Naive B cell (primary cell): Measurements from ENCODE around the gene UPB1. TPM values are rescaled to one million over a fixed set of nuclear protein-coding genes. Genes with fewer than 3 reads are reported as not detected.

Source experiments
- ATAC-seq, 2 donors: fragments of 150-1000 bp; cut with Tn5 transposase; 2 replicates each; pipeline ENCODE4 v1.10.0; 2021; ENCODE audit warnings: low read depth in 2 of 2, mild to moderate bottlenecking in 2 of 2, moderate library complexity in 2 of 2
- DNase-seq: peaks from one replicate; pipeline ENCODE4 v3.0.0; 2022
- H3K27ac Mint-ChIP-seq, 6 donors: one replicate each; pipeline ENCODE4 v1.8.0; 2020 to 2022; ENCODE audit warnings: mild to moderate bottlenecking in 6 of 6, mixed read lengths in 6 of 6, moderate library complexity in 5 of 6, inconsistent platforms in 2 of 6
- H3K27me3 Mint-ChIP-seq, 3 donors: one replicate each; pipeline ENCODE4 v1.8.0; 2021 to 2022; ENCODE audit warnings: mixed read lengths in 3 of 3, mild to moderate bottlenecking in 1 of 3
- H3K36me3 Mint-ChIP-seq, 2 donors: one replicate each; pipeline ENCODE4 v1.8.0; 2020 to 2022; ENCODE audit warnings: mixed read lengths in 2 of 2, inconsistent platforms in 1 of 2, mild to moderate bottlenecking in 1 of 2
- H3K4me1 Mint-ChIP-seq, 3 donors: one replicate each; pipeline ENCODE4 v1.8.0; 2020 to 2022; ENCODE audit warnings: mixed read lengths in 3 of 3, inconsistent platforms in 1 of 3, mild to moderate bottlenecking in 1 of 3, moderate library complexity in 1 of 3
- H3K4me3 Mint-ChIP-seq, 8 donors: one replicate each; pipeline ENCODE4 v1.8.0; 2020 to 2022; ENCODE audit warnings: mild to moderate bottlenecking in 8 of 8, mixed read lengths in 8 of 8, moderate library complexity in 8 of 8, inconsistent platforms in 2 of 8
- H3K9me3 Mint-ChIP-seq, 7 donors: one replicate each; pipeline ENCODE4 v1.8.0; 2020 to 2022; ENCODE audit warnings: mixed read lengths in 7 of 7, mild to moderate bottlenecking in 5 of 7, inconsistent platforms in 2 of 7, moderate library complexity in 1 of 7
- polyA plus RNA-seq, 6 donors: library from polyadenylated mRNA; unstranded; fragments of 300-500 nt; fragmentation: Illumina TruSeq; gene quantifications; one replicate each; pipeline ENCODE4 v1.2.3, GENCODE V29; 2021; ENCODE audit warnings: low read depth in 6 of 6

Gene UPB1
- polyA plus RNA-seq, 6 donors from 2014 or later: 0.08 to 0.90 (median 0.20) TPM; not detected in 1

DNA sequence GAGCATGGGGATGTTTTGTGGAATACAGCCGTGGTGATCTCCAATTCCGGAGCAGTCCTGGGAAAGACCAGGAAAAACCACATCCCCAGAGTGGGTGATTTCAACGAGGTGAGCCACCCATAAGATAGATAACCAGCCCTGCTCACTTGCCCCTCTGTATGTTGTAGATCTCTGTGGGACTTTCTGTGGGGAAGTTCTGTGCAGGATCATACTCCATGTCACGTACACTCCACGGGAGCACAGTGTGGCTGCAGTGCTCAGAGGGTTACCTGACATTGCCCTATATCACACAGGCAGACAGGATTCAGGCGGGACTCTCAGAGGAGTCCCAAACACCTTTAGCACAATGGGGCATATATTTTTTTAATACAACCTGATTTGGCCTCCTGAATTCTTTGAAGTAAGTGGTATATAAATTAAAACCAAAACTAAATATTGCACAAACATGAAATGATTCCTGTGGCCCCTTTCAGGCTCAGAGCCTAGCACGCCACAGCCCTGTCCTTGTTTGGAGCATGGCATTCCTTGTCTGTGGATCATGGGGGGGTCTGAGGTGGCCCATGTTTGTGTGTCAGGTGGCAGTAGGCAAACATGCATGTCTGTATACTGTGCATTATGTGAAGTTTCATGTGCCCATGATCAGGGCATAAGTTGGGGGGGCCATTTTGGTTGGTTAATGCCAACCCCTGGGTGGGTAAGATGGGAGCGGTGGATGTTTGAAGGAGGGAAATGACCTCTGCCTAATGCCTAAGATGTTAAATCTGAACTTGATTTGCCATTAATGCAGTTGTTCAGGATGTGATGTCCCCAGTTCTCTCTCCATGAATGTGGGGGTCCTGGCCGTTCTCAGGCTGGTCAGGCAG lies 18.5 kb downstream of the UPB1 start:
- H3K36me3 Mint-ChIP-seq: no peaks in the 10 kb centered on the region
- DNase-seq: no peak
- peaks cover 10 to 16% (median 15%) of the 10 kb centered on the region in 3 donors for H3K27me3 Mint-ChIP-seq
- H3K4me1 Mint-ChIP-seq: peaks cover 22 to 34% (median 23%) of the 10 kb centered on the region in 3 donors
- H3K27ac Mint-ChIP-seq: peak overlapping the region in 1 of 6 donors; percentile 2
- no peak overlapping the region for H3K4me3 Mint-ChIP-seq
- no peaks in the 10 kb centered on the region for H3K9me3 Mint-ChIP-seq
- ATAC-seq: no peak

DNA sequence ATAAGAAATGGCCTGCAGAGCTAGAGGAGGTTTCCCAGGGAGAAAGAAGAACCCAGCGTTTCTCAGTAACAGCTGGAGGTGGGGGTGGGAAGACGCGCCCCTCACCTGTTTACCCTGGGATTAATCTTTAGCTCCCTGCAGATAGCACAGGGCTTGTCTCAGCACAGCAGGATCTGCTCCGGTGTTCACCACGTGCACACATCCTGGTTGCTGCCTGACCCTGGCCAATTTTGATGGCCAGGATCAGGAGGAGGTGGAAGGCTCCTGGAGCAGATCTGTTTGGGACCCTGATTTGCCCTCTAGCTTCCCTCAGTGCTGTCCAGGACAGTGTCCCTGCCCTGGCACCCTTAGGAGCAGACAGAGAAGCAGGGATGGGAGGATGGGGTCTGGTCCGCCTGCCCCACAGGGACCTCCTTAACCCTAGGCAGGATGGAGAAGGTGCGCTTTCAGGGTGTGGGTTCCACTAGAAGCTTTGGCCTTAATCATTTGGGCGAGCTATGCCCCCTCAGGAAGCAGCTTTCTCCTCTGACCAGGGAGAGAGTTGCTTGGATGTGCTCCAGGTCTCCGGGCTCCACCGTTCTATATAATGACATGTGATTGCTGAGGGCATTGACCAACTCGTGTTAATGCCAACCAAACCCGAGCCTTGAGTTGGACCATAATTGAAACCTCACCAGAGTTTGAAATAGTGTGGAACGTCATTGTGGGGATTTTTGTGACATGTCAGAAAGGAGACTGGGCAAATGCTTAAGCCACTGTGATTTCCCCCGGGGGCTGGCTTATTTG lies 19.3 kb downstream of the UPB1 start:
- no peaks in the 10 kb centered on the region for H3K9me3 Mint-ChIP-seq
- peak overlapping the region in 1 of 6 donors; percentile 47 for H3K27ac Mint-ChIP-seq
- H3K36me3 Mint-ChIP-seq: no peaks in the 10 kb centered on the region
- no peak for ATAC-seq
- DNase-seq: no peak
- H3K4me1 Mint-ChIP-seq: peaks cover 18 to 34% (median 23%) of the 10 kb centered on the region in 3 donors
- no peak overlapping the region for H3K4me3 Mint-ChIP-seq
- peaks cover 10 to 21% (median 15%) of the 10 kb centered on the region in 3 donors for H3K27me3 Mint-ChIP-seq

DNA sequence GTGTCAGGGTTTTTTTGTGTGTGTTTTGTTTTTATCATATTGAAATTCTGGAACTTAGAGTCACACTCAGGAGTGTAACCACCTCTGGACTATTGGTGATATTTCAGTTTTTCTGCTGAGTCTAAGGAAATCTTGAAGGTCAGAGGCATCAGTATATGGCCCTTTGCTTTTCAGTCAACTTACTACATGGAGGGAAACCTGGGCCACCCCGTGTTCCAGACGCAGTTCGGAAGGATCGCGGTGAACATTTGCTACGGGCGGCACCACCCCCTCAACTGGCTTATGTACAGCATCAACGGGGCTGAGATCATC lies 19.9 kb downstream of the UPB1 start:
- Mint-ChIP-seq H3K4me1 (peaks cover 18 to 34% (median 23%) of the 10 kb centered on the region in 3 donors), H3K27ac (peak overlapping the region in 1 of 6 donors; percentile 47), H3K36me3 (no peaks in the 10 kb centered on the region), H3K9me3 (no peaks in the 10 kb centered on the region), H3K4me3 (no peak overlapping the region), H3K27me3 (peaks cover 10 to 21% (median 15%) of the 10 kb centered on the region in 3 donors)
- no peak for ATAC-seq
- no peak for DNase-seq

DNA sequence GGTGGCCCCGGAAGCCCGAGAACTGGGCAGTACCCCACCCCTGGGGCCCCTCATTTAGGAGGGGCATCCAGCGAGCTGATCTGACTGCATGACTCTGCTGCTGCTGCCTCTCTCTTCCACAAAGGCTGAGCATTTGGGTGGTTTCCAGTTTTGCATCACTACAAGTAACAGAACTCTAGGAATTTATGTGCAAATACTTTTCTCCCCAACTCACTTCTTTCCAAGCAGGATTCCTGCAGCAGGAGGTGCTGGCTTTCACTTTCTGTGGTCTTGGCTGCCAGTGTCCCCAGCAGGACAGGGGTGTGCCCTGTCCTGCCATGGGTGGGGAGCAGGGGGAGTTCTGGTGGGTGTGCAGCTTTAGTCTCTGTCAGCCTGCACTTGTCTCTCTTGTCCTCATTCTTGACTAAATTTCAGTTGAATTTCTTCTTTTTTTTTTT lies 21.2 kb downstream of the UPB1 start:
- no peaks in the 10 kb centered on the region for H3K9me3 Mint-ChIP-seq
- DNase-seq (no peak), ATAC-seq (no peak)
- peaks cover 15 to 21% (median 18%) of the 10 kb centered on the region in 3 donors for H3K27me3 Mint-ChIP-seq
- peaks cover 8 to 23% (median 13%) of the 10 kb centered on the region in 3 donors for H3K4me1 Mint-ChIP-seq
- H3K27ac Mint-ChIP-seq: peak overlapping the region in 2 of 6 donors; percentile 16 to 32
- no peaks in the 10 kb centered on the region for H3K36me3 Mint-ChIP-seq
- H3K4me3 Mint-ChIP-seq: no peak overlapping the region

DNA sequence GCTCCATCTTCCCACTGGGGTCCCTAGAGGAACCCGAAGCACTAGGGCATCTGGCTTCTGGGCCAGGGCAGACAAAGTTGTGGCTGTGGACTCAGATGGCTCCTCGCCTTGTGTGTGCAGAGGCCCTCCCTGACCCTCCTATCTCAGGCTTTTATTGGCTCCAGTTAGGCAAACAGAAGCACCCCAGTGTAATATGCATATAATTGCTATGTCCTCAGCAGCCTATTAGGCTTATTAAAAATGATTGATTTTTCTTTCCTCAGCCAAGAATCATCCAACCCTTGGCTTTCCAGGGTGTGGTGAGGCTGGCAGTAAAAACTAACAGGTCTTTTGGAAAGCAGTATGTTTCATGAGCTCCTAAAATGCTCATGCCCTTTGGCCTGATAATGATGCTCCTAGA lies 22.3 kb downstream of the UPB1 start:
- DNase-seq (no peak), ATAC-seq (no peak)
- Mint-ChIP-seq H3K36me3 (no peaks in the 10 kb centered on the region), H3K27me3 (peaks cover 21 to 24% (median 23%) of the 10 kb centered on the region in 3 donors), H3K4me3 (no peak overlapping the region), H3K27ac (no peak overlapping the region), H3K4me1 (peaks cover 5 to 23% (median 9%) of the 10 kb centered on the region in 3 donors), H3K9me3 (no peaks in the 10 kb centered on the region)

DNA sequence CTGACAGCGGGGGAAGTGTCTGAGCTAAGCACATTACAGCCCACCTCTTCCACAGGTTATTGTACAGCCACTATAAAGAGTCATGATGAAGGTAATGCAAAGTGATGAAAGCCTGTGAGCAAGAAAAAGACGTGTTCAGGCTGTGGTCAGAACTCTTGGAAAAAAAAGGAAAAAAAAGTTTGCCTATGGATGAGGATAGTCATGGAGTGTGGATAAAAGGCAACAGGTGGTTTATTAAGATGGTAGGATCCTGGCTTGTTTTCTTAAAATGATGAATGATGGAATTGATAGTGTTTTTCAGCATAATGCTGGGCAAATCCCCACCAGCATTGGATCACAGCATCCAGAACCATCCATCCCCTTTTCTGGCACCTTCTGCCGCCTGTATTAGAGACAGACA lies 23.1 kb downstream of the UPB1 start:
- DNase-seq: no peak
- no peak for ATAC-seq
- no peaks in the 10 kb centered on the region for H3K36me3 Mint-ChIP-seq
- peaks cover 5 to 15% (median 7%) of the 10 kb centered on the region in 3 donors for H3K4me1 Mint-ChIP-seq
- peak overlapping the region in 1 of 6 donors; percentile 26 for H3K27ac Mint-ChIP-seq
- H3K4me3 Mint-ChIP-seq: no peak overlapping the region
- peaks cover 21 to 24% (median 23%) of the 10 kb centered on the region in 3 donors for H3K27me3 Mint-ChIP-seq
- no peaks in the 10 kb centered on the region for H3K9me3 Mint-ChIP-seq

DNA sequence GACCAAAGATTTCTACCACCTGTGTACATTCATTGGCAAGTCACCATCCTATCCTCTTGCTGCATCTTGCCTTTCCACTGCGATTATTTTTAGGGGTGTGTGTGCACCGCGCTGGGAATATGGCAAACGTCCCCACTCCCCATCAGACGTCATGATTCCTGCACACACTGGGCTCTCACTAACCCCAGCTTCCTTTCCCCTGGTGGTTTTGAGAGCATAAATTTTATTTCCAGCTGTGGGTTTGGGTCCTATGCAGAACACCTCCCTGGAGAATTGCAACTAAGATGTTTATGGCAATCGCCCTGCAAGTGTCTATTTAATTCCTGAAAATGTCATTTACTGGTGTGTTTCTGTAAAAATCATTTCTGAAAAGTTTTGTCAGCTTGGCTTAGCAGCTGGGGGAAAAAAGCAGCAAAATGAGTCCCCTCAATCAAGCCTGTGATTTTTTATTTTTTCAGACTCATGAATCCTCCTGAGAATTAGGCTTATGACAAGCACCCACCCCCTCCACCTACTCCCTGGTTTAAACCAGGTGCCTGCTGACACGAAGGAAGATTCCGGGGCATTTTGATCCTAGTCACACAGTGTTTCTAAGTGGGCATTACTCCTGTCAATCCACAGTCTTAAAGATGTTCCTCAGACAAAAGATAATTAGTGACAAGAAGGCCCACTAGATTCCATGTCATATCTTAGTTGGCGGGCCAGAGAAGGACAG lies 23.8 kb downstream of the UPB1 start:
- no peaks in the 10 kb centered on the region for H3K9me3 Mint-ChIP-seq
- no peak for DNase-seq
- no peaks in the 10 kb centered on the region for H3K36me3 Mint-ChIP-seq
- H3K4me1 Mint-ChIP-seq: peaks cover 5 to 10% (median 7%) of the 10 kb centered on the region in 3 donors
- no peak overlapping the region for H3K4me3 Mint-ChIP-seq
- ATAC-seq: no peak
- peaks cover 21 to 24% (median 23%) of the 10 kb centered on the region in 3 donors for H3K27me3 Mint-ChIP-seq
- H3K27ac Mint-ChIP-seq: no peak overlapping the region

DNA sequence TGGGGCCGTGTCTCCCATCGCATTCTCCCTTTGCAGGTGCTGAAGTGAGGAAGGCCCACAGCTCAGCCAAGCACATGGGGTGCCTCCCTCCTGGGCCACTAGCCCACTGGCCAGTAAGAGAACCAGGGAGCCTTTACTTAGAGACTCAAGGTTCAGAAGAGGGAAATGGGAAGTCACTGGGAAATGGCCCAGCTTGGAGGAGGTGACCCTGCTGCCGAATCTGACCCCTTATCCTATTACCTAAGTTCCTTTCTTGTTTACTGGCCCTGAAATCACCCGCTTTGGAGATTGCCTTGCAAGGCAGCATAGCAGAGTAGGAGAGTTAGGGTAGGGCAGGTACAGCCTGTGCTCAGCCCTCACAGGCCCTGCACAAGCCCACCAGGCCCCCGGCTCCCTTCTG lies 24.4 kb downstream of the UPB1 start:
- Mint-ChIP-seq H3K27me3 (peaks cover 21 to 24% (median 23%) of the 10 kb centered on the region in 3 donors), H3K9me3 (no peaks in the 10 kb centered on the region), H3K4me3 (no peak overlapping the region), H3K4me1 (peaks cover 5 to 10% (median 7%) of the 10 kb centered on the region in 3 donors), H3K27ac (no peak overlapping the region), H3K36me3 (no peaks in the 10 kb centered on the region)
- no peak for ATAC-seq
- DNase-seq: no peak

DNA sequence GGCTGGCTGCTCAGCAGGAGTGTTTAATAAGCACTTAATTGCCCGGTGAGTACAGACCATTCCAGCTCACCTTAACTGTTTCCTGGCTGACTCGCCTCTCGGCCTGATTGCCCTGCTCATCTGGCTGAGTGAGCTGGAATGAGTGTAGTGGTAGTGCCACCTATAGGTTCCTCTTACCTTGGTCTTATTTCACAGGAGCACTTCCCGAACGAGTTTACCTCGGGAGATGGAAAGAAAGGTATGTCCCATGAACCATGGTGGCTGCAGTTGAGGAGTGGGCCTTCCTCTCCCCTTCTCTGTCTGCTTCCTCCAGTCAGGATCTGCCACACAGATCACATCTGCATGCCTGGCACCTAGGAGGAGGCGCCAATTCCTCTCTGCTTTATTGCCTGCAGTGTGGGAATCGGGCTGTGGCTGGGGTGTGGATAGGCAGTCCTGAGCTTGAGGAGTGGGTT lies 26.7 kb downstream of the UPB1 start:
- Mint-ChIP-seq H3K27ac (peak overlapping the region in 3 of 6 donors; percentile 34 to 52 (median 48)), H3K36me3 (no peaks in the 10 kb centered on the region), H3K4me3 (no peak overlapping the region)

DNA sequence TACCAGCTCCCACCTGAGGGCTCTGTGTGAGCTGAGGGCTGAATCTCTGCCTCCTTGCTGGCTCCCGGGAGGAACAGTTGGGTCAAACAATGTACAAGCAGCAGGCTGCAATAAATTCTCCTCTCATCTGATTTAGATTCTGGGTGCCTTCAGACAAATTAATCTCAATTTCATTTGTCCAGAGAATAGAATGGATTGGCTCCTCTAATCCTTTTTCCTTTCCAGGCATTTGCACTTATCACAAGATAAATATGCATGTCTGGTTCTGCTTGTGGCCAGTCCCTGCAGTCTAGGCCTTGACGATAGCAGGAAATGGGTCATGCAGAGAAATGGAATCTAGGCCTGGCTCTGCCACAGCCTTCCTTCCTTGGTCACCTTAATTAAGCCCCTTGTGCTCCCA lies 28.7 kb downstream of the UPB1 start:
- ATAC-seq: no peak
- Mint-ChIP-seq H3K4me1 (peaks cover 12 to 18% (median 17%) of the 10 kb centered on the region in 3 donors), H3K27me3 (peaks cover 4 to 13% (median 9%) of the 10 kb centered on the region in 3 donors), H3K4me3 (no peak overlapping the region), H3K27ac (peak overlapping the region in 2 of 6 donors; percentile 51 to 82), H3K9me3 (no peaks in the 10 kb centered on the region), H3K36me3 (no peaks in the 10 kb centered on the region)
- no peak for DNase-seq

More for the DNA sequence above, 26.7 kb downstream of the UPB1 start:
- peaks cover 21 to 22% (median 21%) of the 10 kb centered on the region in 3 donors for H3K27me3 Mint-ChIP-seq
- no peaks in the 10 kb centered on the region for H3K9me3 Mint-ChIP-seq
- peaks cover 12 to 18% (median 17%) of the 10 kb centered on the region in 3 donors for H3K4me1 Mint-ChIP-seq
- ATAC-seq (peak; percentile 31 to 45), DNase-seq (no peak)

DNA sequence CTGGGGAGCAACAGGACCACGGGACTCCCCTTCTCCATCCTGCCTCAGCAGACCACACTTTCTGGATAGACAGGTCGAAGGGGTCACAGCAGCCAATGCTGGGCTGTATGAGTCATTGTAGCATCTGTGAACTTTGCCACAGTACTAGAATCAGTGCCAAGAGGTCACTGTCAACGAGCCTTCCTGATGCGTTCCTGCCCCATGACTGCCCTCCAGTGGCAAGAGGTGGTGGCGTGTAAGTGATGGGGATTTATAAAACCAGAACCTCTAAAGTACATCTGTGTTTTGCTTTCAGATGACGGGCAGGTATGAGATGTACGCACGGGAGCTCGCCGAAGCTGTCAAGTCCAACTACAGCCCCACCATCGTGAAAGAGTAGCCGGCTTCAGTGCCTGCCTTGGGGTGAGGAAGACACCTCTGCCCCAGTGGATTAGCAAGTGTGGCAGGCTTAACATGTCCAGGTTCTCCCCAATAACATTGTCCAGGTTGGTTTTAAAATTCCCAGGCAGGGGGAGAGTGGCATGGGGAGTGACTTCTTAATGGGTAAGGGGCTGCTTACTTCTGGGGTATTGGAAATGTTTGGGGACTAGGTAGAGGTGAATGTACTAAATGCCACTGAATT lies 30.4 kb downstream of the UPB1 start:
- H3K4me1 Mint-ChIP-seq: peaks cover 16 to 18% (median 17%) of the 10 kb centered on the region in 3 donors

DNA sequence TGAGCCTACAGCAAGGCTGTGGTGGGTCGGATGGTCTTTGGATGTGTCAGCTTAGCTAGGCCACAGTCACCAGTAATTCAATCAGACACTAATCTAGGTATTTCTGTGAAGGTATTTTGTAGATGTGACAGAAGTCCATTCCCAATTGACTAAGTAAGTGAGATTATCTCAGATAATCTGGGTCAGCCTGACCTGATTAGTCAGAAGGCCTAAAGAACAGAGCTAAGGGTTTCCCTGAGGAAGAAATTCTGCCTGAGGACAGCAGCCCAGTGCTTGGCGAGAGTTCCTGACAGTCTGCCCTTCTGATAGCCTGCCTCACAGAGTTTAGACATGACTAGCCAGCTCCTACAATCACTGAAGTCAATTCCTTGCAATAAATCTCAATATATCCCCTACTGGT lies 31.1 kb downstream of the UPB1 start:
- no peak for ATAC-seq
- Mint-ChIP-seq H3K4me1 (peaks cover 16 to 18% (median 17%) of the 10 kb centered on the region in 3 donors), H3K36me3 (no peaks in the 10 kb centered on the region), H3K27ac (no peak overlapping the region), H3K27me3 (peaks cover 0 to 9% (median 5%) of the 10 kb centered on the region in 3 donors), H3K9me3 (no peaks in the 10 kb centered on the region), H3K4me3 (peak overlapping the region in 1 of 8 donors; percentile 16)
- no peak for DNase-seq

More for the DNA sequence above, 30.4 kb downstream of the UPB1 start:
- Mint-ChIP-seq H3K27ac (peak overlapping the region in 4 of 6 donors; percentile 33 to 90 (median 59)), H3K27me3 (peaks cover 0 to 9% (median 9%) of the 10 kb centered on the region in 3 donors), H3K36me3 (no peaks in the 10 kb centered on the region), H3K9me3 (no peaks in the 10 kb centered on the region), H3K4me3 (peak overlapping the region in 2 of 8 donors; percentile 3 to 68)
- ATAC-seq: peak; percentile 90 to 94
- DNase-seq: peak; percentile 72
